Brain microvascular endothelial cell (primary cell): Measurements from ENCODE around the gene GPR25.

Experiments used
- DNase-seq: peaks from one replicate; pipeline ENCODE4 v3.0.0-alpha.2; 2020
- H3K27ac ChIP-seq: fragments of 250-450 bp; sonication (Bioruptor Pico); 2 replicates; pipeline ENCODE4 v1.5.1; 2020; ENCODE audit warnings: mild to moderate bottlenecking, moderate library complexity
- H3K27me3 ChIP-seq: fragments of 250-450 bp; sonication (Bioruptor Pico); replicated peaks from 2 replicates; pipeline ENCODE4 v1.5.1; 2020; ENCODE audit warnings: mild to moderate bottlenecking
- H3K36me3 ChIP-seq: fragments of 250-450 bp; sonication (Bioruptor Pico); replicated peaks from 2 replicates; pipeline ENCODE4 v1.5.1; 2020; ENCODE audit warnings: mild to moderate bottlenecking
- H3K4me3 ChIP-seq: 2 replicates; pipeline ENCODE4 v1.5.1; 2011; ENCODE audit warnings: low read depth, mild to moderate bottlenecking, control low read depth, low read length, moderate library complexity
- in situ Hi-C: cut with HindIII; loops from 2 replicates; pipeline ENCODE4 v1.10.0; 2017; ENCODE audit warnings: low sequenced_read_pairs, low pct_ligation_motif_present
- TF ChIP-seq, protein P1 (sequence below): IDR thresholded peaks from 2 replicates; pipeline ENCODE4 v1.5.1; 2011; ENCODE audit warnings: low read depth, mild to moderate bottlenecking, moderate library complexity, low read length, control low read depth, inconsistent platforms; ENCODE audit errors: missing control alignments

The GPR25 gene

DNA sequence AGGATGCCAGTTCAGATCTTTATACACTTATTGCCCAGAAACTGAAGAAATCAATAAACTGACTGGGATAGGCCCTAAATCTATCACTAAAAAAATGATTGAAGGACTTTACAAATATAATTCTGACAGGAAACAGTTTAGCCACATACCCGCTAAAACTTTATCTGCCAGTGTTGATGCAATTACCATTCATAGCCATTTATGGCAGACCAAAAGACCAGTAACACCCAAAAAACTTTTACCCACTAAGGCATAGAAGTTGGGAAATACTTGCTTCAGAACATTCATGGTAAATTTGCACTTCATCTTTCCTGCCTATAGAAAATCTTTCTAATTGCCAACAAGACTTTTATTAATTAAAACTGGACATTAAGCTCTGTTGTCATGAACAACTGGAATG lies 15.0 kb upstream of the GPR25 start:
- Histone ChIP-seq H3K27ac (no peak overlapping the region), H3K36me3 (peaks cover 29% of the 10 kb centered on the region), H3K4me3 (no peak overlapping the region), H3K27me3 (no peaks in the 10 kb centered on the region)
- no peak for DNase-seq
- in situ Hi-C loops, result no loop called here
- TF ChIP-seq, protein P1, sequence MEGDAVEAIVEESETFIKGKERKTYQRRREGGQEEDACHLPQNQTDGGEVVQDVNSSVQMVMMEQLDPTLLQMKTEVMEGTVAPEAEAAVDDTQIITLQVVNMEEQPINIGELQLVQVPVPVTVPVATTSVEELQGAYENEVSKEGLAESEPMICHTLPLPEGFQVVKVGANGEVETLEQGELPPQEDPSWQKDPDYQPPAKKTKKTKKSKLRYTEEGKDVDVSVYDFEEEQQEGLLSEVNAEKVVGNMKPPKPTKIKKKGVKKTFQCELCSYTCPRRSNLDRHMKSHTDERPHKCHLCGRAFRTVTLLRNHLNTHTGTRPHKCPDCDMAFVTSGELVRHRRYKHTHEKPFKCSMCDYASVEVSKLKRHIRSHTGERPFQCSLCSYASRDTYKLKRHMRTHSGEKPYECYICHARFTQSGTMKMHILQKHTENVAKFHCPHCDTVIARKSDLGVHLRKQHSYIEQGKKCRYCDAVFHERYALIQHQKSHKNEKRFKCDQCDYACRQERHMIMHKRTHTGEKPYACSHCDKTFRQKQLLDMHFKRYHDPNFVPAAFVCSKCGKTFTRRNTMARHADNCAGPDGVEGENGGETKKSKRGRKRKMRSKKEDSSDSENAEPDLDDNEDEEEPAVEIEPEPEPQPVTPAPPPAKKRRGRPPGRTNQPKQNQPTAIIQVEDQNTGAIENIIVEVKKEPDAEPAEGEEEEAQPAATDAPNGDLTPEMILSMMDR, result no peak

DNA sequence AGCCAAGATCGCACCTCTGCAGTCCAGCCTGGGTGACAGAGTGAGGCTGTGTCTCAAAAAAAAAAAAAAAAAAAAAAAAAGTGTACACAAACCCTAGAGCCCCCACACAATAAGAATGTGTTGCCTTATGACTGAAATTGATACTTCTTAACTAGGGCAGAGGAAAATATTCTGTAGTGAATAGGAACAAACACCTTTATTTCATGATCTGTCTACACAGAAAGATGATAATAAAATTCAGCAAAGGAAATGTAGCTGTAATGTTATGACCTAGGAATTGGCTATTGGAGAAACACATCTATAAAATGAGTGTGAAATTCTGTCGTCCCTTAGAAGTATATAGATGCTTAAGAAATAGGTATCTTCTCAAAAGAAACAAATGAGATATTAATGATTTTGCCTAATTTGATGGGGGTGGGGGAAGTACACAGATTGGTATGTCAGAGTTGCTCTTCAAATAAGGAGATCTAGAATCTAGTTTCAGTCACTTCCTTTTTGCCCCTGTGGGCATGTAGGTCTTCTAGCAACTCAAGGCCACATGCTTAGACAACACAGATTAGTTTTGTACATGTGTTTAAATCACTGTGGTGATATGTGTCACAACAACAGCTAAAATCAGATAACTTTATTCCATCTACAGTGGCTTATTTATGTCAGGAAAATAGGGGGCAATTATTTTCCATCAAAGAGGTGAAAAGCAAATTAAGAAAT lies 10.7 kb upstream of the GPR25 start:
- DNase-seq, result no peak
- Histone ChIP-seq H3K27me3 (no peaks in the 10 kb centered on the region), H3K27ac (no peak overlapping the region), H3K4me3 (no peak overlapping the region), H3K36me3 (peaks cover 15% of the 10 kb centered on the region)
- in situ Hi-C loops, result no loop called here
- TF ChIP-seq, protein P1, result no peak

DNA sequence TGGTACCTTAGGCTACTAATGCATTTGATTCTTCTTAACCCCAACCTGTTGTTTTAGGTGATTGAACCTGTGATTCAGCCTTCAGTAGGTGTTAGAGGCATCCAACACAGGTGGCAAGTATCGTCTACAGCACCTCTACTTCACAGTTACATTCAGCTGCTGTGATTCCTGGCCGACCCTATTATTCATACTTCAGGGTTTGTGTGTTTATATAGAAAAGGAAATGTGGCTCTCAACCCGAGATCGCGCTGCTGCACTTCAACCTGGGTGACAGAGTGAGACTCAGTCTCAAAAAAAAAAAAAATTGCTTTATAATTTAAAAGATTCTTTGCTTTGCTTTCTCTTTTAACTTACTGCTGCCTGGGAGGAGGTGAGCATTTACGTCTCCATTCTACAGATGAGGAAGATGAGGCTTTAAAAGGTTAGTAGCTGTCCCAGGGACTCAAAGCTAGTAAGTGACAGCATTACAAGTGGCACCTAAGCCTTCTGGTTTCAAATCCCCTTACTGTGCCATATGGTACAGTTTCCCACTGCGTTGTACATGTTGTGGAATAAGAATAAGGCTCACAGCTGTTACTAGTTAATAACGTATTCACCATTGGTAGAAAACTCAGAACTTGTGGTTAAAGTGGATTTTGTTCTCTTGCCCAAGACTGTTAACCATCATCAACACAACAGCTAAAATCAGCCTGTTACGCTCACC lies 9.9 kb upstream of the GPR25 start:
- H3K36me3 ChIP-seq, result peaks cover 13% of the 10 kb centered on the region
- H3K4me3 ChIP-seq, result no peak overlapping the region
- H3K27ac ChIP-seq, result no peak overlapping the region
- no peak for DNase-seq
- TF ChIP-seq, protein P1, result no peak
- in situ Hi-C loops, result no loop called here
- H3K27me3 ChIP-seq, result no peaks in the 10 kb centered on the region

DNA sequence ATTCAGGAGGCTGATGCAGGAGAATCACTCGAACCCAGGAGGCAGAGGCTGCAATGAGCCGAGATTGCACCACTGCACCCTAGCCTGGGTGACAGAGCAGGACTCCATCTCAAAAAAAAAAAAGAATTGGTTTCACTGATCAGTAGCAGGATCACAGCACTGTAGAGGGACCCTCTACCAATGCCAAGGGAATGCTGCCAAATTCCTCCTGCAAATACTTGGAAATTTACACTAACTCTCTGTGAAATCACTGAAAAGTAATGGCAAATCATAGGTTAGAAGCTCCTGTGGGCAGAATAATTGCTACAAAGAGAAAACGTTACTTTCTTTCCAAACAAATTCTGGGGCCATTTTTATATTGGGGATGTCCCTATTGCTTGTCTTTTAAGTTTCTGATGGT lies 6.7 kb upstream of the GPR25 start:
- peaks cover 10% of the 10 kb centered on the region for H3K36me3 ChIP-seq
- in situ Hi-C loops, result no loop called here
- H3K4me3 ChIP-seq, result no peak overlapping the region
- no peak overlapping the region for H3K27ac ChIP-seq
- TF ChIP-seq, protein P1, result no peak
- no peaks in the 10 kb centered on the region for H3K27me3 ChIP-seq
- no peak for DNase-seq

DNA sequence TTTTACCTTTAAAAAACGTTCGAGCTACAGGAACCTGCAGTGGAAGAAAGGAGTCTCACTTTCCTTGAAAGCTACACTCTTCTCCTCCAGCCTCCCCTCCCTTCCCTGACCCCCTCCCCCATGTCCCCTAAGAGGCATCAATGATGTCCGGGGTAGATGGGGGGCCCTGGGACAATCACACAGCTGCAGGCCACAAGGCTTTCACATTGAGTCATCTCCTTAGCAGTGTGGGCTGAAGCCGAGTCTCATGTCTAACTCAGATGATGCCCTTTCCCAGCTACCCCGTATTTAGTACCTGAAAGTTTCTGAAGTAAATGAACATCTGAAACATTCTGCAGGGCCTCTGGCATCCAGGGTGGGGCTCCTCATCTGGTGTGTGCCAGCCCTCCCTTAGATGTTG lies 6.3 kb upstream of the GPR25 start:
- H3K36me3 ChIP-seq, result peaks cover 10% of the 10 kb centered on the region
- H3K27me3 ChIP-seq, result no peaks in the 10 kb centered on the region
- peak; percentile 28 for DNase-seq
- H3K4me3 ChIP-seq, result no peak overlapping the region
- no peak overlapping the region for H3K27ac ChIP-seq
- in situ Hi-C loops, result no loop called here
- TF ChIP-seq, protein P1, result no peak
